GM23338 (cell line): ENCODE results near the gene RPTOR. TPM values are rescaled to one million over a fixed set of nuclear protein-coding genes. Genes with fewer than 3 reads are reported as not detected.

Source experiments
- CREB1 ChIP-seq: fragments of 250-450 bp; sonication (Bioruptor Pico); IDR thresholded peaks from 2 replicates; pipeline ENCODE4 v1.5.0; 2020; ENCODE audit warnings: low read depth, mild to moderate bottlenecking, moderate library complexity
- CTCF ChIP-seq, 2 experiments: fragments of 200-600 bp in 1 of 2; sonication (generic) in 1 of 2; conservative IDR thresholded peaks; 2 replicates each; pipeline versions ENCODE4 v1.5.1 to v1.6.1; 2016 to 2017; ENCODE audit warnings: antibody characterized with exemption in 2 of 2, low read depth in 2 of 2, mild to moderate bottlenecking in 2 of 2, moderate library complexity in 1 of 2
- EZH2 ChIP-seq: fragments of 200-600 bp; sonication (generic); IDR thresholded peaks from one replicate; pipeline ENCODE4 v1.8.0; 2017; ENCODE audit warnings: antibody characterized with exemption, mild to moderate bottlenecking, low read depth; ENCODE audit not compliant: unreplicated experiment
- JUNB ChIP-seq: IDR thresholded peaks from one replicate; pipeline ENCODE4 v1.6.1; 2016; ENCODE audit warnings: antibody characterized with exemption; ENCODE audit not compliant: unreplicated experiment
- POLR2AphosphoS5 ChIP-seq: IDR thresholded peaks from 2 replicates; pipeline ENCODE4 v1.6.1; 2016; ENCODE audit warnings: antibody characterized with exemption, low read depth
- REST ChIP-seq: IDR thresholded peaks from one replicate; pipeline ENCODE4 v1.6.1; 2018; ENCODE audit warnings: antibody characterized with exemption; ENCODE audit not compliant: unreplicated experiment
- STAT1 ChIP-seq: IDR thresholded peaks from one replicate; pipeline ENCODE4 v1.6.1; 2016; ENCODE audit warnings: antibody characterized with exemption; ENCODE audit not compliant: unreplicated experiment
- ZNF114 ChIP-seq: fragments of 250-450 bp; sonication (Bioruptor Pico); IDR thresholded peaks from 2 replicates; pipeline ENCODE4 v1.5.0; 2020; ENCODE audit warnings: mild to moderate bottlenecking, moderate library complexity
- ZNF331 ChIP-seq: fragments of 250-450 bp; sonication (Bioruptor Pico); IDR thresholded peaks from 2 replicates; pipeline ENCODE4 v1.5.0; 2020; ENCODE audit warnings: low read depth, mild to moderate bottlenecking, moderate library complexity
- polyA plus RNA-seq: library from polyadenylated mRNA; unstranded; fragments of >200 nt; fragmentation: Nextera tagmentation; extraction: Ambion mirVana; gene quantifications from 2 replicates; pipeline ENCODE4 v1.2.1, GENCODE V29; 2016
- total RNA-seq: library from RNA; depleted of rRNA; stranded (reverse); fragments of >200 nt; shearing (Covaris generic); gene quantifications from 2 replicates; pipeline ENCODE4 v1.2.3, GENCODE V29; 2014
- TF ChIP-seq, protein P1 (sequence below): fragments of 250-450 bp; sonication (Bioruptor Pico); IDR thresholded peaks from 2 replicates; pipeline ENCODE4 v1.5.0; 2020; ENCODE audit warnings: mild to moderate bottlenecking, moderate library complexity

The RPTOR gene
- total and polyA plus RNA-seq, 2 experiments from 2014 or later: 9.5 to 38.0 TPM

DNA sequence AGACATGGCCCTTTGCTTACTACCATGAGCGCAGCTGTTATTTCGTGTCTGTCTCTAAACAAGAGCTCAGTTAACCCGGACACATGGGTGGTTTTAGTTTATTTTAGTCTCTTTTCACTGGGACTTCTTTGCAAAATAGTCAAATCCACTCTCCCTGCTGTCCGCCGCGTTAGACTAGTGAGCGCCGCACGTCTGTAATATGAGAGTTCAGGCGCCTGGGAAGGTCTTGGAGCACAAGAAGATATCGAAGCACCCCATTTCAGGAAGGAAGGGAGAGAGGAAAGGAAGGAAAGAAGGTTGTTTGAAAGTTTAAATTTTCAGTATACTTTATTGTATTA, 336.0 kb downstream of the RPTOR start (continued):
- TF ChIP-seq, protein P1, sequence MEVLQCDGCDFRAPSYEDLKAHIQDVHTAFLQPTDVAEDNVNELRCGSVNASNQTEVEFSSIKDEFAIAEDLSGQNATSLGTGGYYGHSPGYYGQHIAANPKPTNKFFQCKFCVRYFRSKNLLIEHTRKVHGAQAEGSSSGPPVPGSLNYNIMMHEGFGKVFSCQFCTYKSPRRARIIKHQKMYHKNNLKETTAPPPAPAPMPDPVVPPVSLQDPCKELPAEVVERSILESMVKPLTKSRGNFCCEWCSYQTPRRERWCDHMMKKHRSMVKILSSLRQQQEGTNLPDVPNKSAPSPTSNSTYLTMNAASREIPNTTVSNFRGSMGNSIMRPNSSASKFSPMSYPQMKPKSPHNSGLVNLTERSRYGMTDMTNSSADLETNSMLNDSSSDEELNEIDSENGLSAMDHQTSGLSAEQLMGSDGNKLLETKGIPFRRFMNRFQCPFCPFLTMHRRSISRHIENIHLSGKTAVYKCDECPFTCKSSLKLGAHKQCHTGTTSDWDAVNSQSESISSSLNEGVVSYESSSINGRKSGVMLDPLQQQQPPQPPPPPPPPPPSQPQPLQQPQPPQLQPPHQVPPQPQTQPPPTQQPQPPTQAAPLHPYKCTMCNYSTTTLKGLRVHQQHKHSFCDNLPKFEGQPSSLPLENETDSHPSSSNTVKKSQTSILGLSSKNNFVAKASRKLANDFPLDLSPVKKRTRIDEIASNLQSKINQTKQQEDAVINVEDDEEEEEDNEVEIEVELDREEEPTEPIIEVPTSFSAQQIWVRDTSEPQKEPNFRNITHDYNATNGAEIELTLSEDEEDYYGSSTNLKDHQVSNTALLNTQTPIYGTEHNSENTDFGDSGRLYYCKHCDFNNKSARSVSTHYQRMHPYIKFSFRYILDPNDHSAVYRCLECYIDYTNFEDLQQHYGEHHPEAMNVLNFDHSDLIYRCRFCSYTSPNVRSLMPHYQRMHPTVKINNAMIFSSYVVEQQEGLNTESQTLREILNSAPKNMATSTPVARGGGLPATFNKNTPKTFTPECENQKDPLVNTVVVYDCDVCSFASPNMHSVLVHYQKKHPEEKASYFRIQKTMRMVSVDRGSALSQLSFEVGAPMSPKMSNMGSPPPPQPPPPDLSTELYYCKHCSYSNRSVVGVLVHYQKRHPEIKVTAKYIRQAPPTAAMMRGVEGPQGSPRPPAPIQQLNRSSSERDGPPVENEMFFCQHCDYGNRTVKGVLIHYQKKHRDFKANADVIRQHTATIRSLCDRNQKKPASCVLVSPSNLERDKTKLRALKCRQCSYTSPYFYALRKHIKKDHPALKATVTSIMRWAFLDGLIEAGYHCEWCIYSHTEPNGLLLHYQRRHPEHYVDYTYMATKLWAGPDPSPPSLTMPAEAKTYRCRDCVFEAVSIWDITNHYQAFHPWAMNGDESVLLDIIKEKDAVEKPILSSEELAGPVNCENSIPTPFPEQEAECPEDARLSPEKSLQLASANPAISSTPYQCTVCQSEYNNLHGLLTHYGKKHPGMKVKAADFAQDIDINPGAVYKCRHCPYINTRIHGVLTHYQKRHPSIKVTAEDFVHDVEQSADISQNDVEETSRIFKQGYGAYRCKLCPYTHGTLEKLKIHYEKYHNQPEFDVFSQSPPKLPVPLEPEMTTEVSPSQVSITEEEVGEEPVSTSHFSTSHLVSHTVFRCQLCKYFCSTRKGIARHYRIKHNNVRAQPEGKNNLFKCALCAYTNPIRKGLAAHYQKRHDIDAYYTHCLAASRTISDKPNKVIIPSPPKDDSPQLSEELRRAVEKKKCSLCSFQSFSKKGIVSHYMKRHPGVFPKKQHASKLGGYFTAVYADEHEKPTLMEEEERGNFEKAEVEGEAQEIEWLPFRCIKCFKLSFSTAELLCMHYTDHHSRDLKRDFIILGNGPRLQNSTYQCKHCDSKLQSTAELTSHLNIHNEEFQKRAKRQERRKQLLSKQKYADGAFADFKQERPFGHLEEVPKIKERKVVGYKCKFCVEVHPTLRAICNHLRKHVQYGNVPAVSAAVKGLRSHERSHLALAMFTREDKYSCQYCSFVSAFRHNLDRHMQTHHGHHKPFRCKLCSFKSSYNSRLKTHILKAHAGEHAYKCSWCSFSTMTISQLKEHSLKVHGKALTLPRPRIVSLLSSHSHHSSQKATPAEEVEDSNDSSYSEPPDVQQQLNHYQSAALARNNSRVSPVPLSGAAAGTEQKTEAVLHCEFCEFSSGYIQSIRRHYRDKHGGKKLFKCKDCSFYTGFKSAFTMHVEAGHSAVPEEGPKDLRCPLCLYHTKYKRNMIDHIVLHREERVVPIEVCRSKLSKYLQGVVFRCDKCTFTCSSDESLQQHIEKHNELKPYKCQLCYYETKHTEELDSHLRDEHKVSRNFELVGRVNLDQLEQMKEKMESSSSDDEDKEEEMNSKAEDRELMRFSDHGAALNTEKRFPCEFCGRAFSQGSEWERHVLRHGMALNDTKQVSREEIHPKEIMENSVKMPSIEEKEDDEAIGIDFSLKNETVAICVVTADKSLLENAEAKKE (CRISPR knock-in tag): no peak
- TF ChIP-seq CREB1 (no peak), POLR2AphosphoS5 (no peak), JUNB (no peak), STAT1 (no peak), EZH2 (no peak), ZNF114 (CRISPR knock-in tag) (no peak), CTCF (conservative IDR thresholded peaks at IDR 0.05; ENCODE audit: low read depth in 2 of 2) (no peak), REST (no peak), ZNF331 (CRISPR knock-in tag) (no peak)
